ENCODE data around the gene THSD7A.

DNA sequence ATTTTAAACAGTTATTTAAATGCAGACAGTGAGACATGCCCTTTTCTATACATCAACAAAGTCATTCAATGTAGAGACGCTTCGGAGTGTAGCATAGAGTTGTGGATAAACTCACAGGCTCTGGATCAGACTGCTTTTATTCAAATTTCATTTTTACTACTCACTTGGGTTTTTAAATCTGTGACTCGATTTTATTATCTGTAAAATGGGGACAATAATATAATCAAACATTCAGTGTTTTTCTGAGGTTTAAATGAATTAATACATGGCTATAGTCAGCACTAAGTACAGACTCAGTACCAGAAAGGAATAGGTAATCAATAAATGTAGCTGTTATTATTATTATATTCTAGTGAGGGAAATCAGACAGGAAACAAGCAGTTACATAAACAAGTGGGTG lies 43.4 kb downstream of the THSD7A start:
- TF ChIP-seq RAD21 (IDR thresholded peaks at IDR 0.05; ENCODE audit: low read length) = no peak
- no peak for TF ChIP-seq BHLHE40 (IDR thresholded peaks at IDR 0.05; ENCODE audit: low read depth, low read length)
- TF ChIP-seq, protein P1, sequence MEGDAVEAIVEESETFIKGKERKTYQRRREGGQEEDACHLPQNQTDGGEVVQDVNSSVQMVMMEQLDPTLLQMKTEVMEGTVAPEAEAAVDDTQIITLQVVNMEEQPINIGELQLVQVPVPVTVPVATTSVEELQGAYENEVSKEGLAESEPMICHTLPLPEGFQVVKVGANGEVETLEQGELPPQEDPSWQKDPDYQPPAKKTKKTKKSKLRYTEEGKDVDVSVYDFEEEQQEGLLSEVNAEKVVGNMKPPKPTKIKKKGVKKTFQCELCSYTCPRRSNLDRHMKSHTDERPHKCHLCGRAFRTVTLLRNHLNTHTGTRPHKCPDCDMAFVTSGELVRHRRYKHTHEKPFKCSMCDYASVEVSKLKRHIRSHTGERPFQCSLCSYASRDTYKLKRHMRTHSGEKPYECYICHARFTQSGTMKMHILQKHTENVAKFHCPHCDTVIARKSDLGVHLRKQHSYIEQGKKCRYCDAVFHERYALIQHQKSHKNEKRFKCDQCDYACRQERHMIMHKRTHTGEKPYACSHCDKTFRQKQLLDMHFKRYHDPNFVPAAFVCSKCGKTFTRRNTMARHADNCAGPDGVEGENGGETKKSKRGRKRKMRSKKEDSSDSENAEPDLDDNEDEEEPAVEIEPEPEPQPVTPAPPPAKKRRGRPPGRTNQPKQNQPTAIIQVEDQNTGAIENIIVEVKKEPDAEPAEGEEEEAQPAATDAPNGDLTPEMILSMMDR (conservative IDR thresholded peaks at IDR 0.05; ENCODE audit: low read depth, low read length) = no peak
- no peak for TF ChIP-seq POLR2A (IDR thresholded peaks at IDR 0.05; ENCODE audit: low read depth, low read length)
- TF ChIP-seq MAZ (IDR thresholded peaks at IDR 0.05; ENCODE audit: borderline replicate concordance, low read depth, low read length) = no peak
- no peak for TF ChIP-seq CHD1 (IDR thresholded peaks at IDR 0.05; ENCODE audit: low read depth, low read length)
- TF ChIP-seq RCOR1 (IDR thresholded peaks at IDR 0.05; ENCODE audit: insufficient replicate concordance, low read length) = no peak
- no peak for TF ChIP-seq SMC3 (IDR thresholded peaks at IDR 0.05; ENCODE audit: low read depth, low read length)
- TF ChIP-seq FOS (IDR thresholded peaks at IDR 0.05; ENCODE audit: low read depth, low read length) = no peak
- TF ChIP-seq, protein P2, sequence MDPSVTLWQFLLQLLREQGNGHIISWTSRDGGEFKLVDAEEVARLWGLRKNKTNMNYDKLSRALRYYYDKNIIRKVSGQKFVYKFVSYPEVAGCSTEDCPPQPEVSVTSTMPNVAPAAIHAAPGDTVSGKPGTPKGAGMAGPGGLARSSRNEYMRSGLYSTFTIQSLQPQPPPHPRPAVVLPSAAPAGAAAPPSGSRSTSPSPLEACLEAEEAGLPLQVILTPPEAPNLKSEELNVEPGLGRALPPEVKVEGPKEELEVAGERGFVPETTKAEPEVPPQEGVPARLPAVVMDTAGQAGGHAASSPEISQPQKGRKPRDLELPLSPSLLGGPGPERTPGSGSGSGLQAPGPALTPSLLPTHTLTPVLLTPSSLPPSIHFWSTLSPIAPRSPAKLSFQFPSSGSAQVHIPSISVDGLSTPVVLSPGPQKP (IDR thresholded peaks at IDR 0.05; ENCODE audit: borderline replicate concordance, low read depth, low read length) = no peak
- TF ChIP-seq, protein P3, sequence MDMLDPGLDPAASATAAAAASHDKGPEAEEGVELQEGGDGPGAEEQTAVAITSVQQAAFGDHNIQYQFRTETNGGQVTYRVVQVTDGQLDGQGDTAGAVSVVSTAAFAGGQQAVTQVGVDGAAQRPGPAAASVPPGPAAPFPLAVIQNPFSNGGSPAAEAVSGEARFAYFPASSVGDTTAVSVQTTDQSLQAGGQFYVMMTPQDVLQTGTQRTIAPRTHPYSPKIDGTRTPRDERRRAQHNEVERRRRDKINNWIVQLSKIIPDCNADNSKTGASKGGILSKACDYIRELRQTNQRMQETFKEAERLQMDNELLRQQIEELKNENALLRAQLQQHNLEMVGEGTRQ (IDR thresholded peaks at IDR 0.05; ENCODE audit: low read depth, low read length) = no peak
- no peak for TF ChIP-seq MXI1 (IDR thresholded peaks at IDR 0.05; ENCODE audit: borderline replicate concordance, low read depth, low read length)

Data from IMR-90 (cell line).